ENCODE data around the gene VWA3A. TPM values are rescaled to one million over a fixed set of nuclear protein-coding genes. Genes with fewer than 3 reads are reported as not detected.
A peak's percentile ranks its signal among the peaks of the same experiment; 100 is the strongest.
"Not testable (repeated sequence)": the region's sequence is repeated elsewhere in the genome, so short reads cannot be mapped to it uniquely, and the experiment has no call there.

Gene VWA3A
- total and polyA plus RNA-seq, 4 donors, result 0.13 to 0.39 (median 0.19) TPM

DNA sequence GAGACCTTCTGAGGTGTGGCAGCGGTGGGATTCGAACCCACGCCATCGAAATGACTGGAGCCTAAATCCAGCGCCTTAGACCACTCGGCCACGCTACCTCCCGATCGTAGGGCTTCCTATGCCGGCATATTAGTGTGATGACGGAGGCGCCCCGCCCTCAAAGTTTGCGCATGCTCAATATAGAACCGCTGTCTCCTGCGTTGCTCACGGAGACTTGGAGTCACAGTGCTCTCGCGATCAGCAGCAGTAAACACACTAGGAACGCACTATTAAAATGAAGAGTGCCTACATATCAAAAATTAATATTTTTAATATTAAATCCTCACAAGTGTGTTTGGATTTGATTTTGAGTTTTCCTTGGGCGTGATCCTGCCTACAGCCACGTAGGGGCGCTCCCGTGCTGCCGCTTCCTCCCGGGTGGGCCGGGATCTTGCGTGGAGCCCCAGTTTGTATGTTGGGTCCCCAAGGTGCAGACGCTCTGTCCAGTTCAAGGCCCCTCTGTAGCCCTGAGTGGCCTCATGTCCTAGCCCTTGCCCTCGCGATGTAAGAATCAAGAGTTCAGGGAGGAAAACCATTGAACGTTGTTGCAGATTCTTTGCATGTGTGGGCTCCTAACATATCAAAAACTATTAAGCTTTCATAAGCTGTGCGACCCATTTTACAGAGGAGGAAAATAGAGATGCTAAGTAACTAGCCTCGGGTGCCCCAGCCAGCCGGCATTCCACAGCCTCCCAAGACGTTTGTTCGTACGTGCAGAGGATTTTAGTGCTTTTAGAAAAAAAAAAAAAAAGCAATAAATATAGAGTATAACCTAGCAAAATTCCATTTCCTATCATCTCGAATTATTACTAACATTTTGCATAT, 103.6 kb downstream of the VWA3A start:
- H3K4me3 ChIP-seq (ENCODE audit: low read length in 2 of 2), result peak overlapping the region in 1 of 2 donors; percentile 8
- 1% methylated on average over 39 of the region's 39 CpGs for WGBS, 2 donors

GRCh38 chr16:22196559-22197168, 104.3 kb downstream of the VWA3A start:
- H3K4me1 ChIP-seq (ENCODE audit: control insufficient read depth in 1 of 2, insufficient read depth in 2 of 2, low read length in 2 of 2); H3K36me3 ChIP-seq (ENCODE audit: control insufficient read depth in 1 of 2, insufficient read depth in 2 of 2, low read length in 1 of 2); DNase-seq; intact Hi-C loops (cut with DNase I); H3K9me3 ChIP-seq (ENCODE audit: control insufficient read depth, low read length); H3K27me3 ChIP-seq (ENCODE audit: control insufficient read depth in 1 of 2, insufficient read depth in 2 of 2, low read length in 1 of 2); H3K4me3 ChIP-seq (ENCODE audit: low read length in 2 of 2); H3K27ac ChIP-seq (ENCODE audit: low read depth in 1 of 2, low read length in 2 of 2); ATAC-seq (ENCODE audit: low FRiP score): not testable (repeated sequence)
- 49 to 50% methylated on average over 20 of the region's 20 CpGs for WGBS, 2 donors

More for the DNA sequence above, 103.6 kb downstream of the VWA3A start:
- Histone ChIP-seq H3K4me1 (ENCODE audit: control insufficient read depth in 1 of 2, insufficient read depth in 2 of 2, low read length in 2 of 2) (peaks cover 3 to 6% of the 10 kb centered on the region in 2 donors), H3K27ac (ENCODE audit: low read depth in 1 of 2, low read length in 2 of 2) (peak overlapping the region; percentile 10 to 57), H3K9me3 (ENCODE audit: control insufficient read depth, low read length) (no peaks in the 10 kb centered on the region), H3K36me3 (ENCODE audit: control insufficient read depth in 1 of 2, insufficient read depth in 2 of 2, low read length in 1 of 2) (no peaks in the 10 kb centered on the region), H3K27me3 (ENCODE audit: control insufficient read depth in 1 of 2, insufficient read depth in 2 of 2, low read length in 1 of 2) (no peaks in the 10 kb centered on the region)
- intact Hi-C loops (cut with DNase I), result loop anchor here (1.0 to 2.0 kb wide), 2 partner anchors 101 kb away; partner anchors contain the start of gene POLR3E (in 2 of the 2)
- DNase-seq, result peak; percentile 90 to 95
- ATAC-seq (ENCODE audit: low FRiP score), result peak; percentile 69

GRCh38 chr16:22198547-22199293, 106.4 kb downstream of the VWA3A start:
- Histone ChIP-seq H3K27ac (ENCODE audit: low read depth in 1 of 2, low read length in 2 of 2) (peak overlapping the region; percentile 71 to 90), H3K4me1 (ENCODE audit: control insufficient read depth in 1 of 2, insufficient read depth in 2 of 2, low read length in 2 of 2) (peaks cover 3 to 6% of the 10 kb centered on the region in 2 donors), H3K9me3 (ENCODE audit: control insufficient read depth, low read length) (no peaks in the 10 kb centered on the region), H3K4me3 (ENCODE audit: low read length in 2 of 2) (no peak overlapping the region), H3K36me3 (ENCODE audit: control insufficient read depth in 1 of 2, insufficient read depth in 2 of 2, low read length in 1 of 2) (no peaks in the 10 kb centered on the region), H3K27me3 (ENCODE audit: control insufficient read depth in 1 of 2, insufficient read depth in 2 of 2, low read length in 1 of 2) (no peaks in the 10 kb centered on the region)
- intact Hi-C loops (cut with DNase I), result no loop called here
- no peak for DNase-seq
- WGBS, 2 donors, result 42 to 44% methylated on average over 7 of the region's 7 CpGs
- no peak for ATAC-seq (ENCODE audit: low FRiP score)

- no peak overlapping the region for H3K4me3 ChIP-seq (ENCODE audit: low read length in 2 of 2)
- H3K27ac ChIP-seq (ENCODE audit: low read depth in 1 of 2, low read length in 2 of 2), result no peak overlapping the region
- no peak for DNase-seq
- H3K4me1 ChIP-seq (ENCODE audit: control insufficient read depth in 1 of 2, insufficient read depth in 2 of 2, low read length in 2 of 2), result peaks cover 3 to 6% of the 10 kb centered on the region in 2 donors
- no peak for ATAC-seq (ENCODE audit: low FRiP score)
- no peaks in the 10 kb centered on the region for H3K36me3 ChIP-seq (ENCODE audit: control insufficient read depth in 1 of 2, insufficient read depth in 2 of 2, low read length in 1 of 2)
- no peaks in the 10 kb centered on the region for H3K9me3 ChIP-seq (ENCODE audit: control insufficient read depth, low read length)
- H3K27me3 ChIP-seq (ENCODE audit: control insufficient read depth in 1 of 2, insufficient read depth in 2 of 2, low read length in 1 of 2), result no peaks in the 10 kb centered on the region
- 92 to 94% methylated on average over 6 of the region's 6 CpGs for WGBS, 2 donors
- intact Hi-C loops (cut with DNase I), result loop anchor here in 1 of 2 donors (10.0 kb wide), 1 partner anchor 1297 kb away; the partner anchor contains the start of genes DCUN1D3 and LYRM1
Measured at GRCh38 chr16:22202261-22202637, 109.9 kb downstream of the VWA3A start.

DNA sequence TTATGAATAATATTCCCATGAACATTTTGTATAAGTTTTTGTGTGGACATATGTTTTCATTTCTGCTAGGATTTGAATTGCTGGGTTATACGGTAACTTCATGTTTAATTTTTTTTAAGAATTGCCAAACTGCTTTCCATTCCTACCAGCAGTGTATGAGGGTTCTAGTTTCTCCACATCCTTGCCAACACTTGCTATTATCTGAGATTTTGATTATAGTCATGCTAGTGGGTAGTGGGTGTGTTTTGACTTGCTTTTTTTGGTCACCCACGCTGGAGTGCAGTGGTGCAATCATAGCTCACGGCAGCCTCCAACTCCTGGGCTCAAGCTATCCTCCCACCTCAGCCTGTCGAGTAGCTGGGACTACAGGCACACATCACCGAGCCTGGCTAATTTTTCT, 110.8 kb downstream of the VWA3A start:
- intact Hi-C loops (cut with DNase I), result loop anchor here in 1 of 2 donors (10.0 kb wide), 1 partner anchor 1298 kb away; the partner anchor contains the start of genes DCUN1D3 and LYRM1
- Histone ChIP-seq H3K36me3 (ENCODE audit: control insufficient read depth in 1 of 2, insufficient read depth in 2 of 2, low read length in 1 of 2) (no peaks in the 10 kb centered on the region), H3K27me3 (ENCODE audit: control insufficient read depth in 1 of 2, insufficient read depth in 2 of 2, low read length in 1 of 2) (no peaks in the 10 kb centered on the region), H3K4me3 (ENCODE audit: low read length in 2 of 2) (no peak overlapping the region), H3K4me1 (ENCODE audit: control insufficient read depth in 1 of 2, insufficient read depth in 2 of 2, low read length in 2 of 2) (peaks cover 3 to 6% of the 10 kb centered on the region in 2 donors), H3K9me3 (ENCODE audit: control insufficient read depth, low read length) (no peaks in the 10 kb centered on the region), H3K27ac (ENCODE audit: low read depth in 1 of 2, low read length in 2 of 2) (no peak overlapping the region)
- 82 to 86% methylated on average over 5 of the region's 5 CpGs for WGBS, 2 donors
- DNase-seq, result no peak
- no peak for ATAC-seq (ENCODE audit: low FRiP score)

DNA sequence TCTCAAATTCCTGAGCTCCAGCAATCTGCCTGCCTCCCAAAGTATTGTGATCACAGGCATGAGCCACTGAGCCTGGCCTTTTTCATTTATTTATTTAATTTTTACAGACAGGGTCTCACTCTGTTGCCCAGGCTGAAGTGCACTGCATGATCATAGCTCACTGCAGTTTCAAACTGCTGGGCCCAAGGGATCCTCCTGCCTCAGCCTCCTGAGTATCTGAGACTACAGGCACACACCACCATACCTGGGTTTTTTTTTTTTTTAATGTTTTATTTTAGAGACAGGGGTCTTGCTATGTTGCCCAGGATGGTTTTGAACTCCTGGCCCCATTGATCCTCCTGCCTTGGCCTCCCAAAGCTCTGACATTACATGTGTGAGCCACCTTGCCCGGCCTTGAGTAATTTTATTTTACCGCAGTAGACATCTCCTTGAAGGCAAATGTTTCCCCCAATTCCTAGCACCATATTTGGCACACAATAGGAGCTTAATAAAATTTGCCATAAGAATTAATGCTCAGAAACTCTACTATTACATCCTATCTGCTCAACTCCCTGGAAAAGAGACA, 111.8 kb downstream of the VWA3A start:
- ATAC-seq (ENCODE audit: low FRiP score) (no peak), DNase-seq (no peak)
- peaks cover under 1% of the 10 kb centered on the region in 2 donors for H3K4me1 ChIP-seq (ENCODE audit: control insufficient read depth in 1 of 2, insufficient read depth in 2 of 2, low read length in 2 of 2)
- no peaks in the 10 kb centered on the region for H3K27me3 ChIP-seq (ENCODE audit: control insufficient read depth in 1 of 2, insufficient read depth in 2 of 2, low read length in 1 of 2)
- WGBS, 2 donors, result 98 to 100% methylated on average over 2 of the region's 2 CpGs
- no peak overlapping the region for H3K27ac ChIP-seq (ENCODE audit: low read depth in 1 of 2, low read length in 2 of 2)
- no peaks in the 10 kb centered on the region for H3K36me3 ChIP-seq (ENCODE audit: control insufficient read depth in 1 of 2, insufficient read depth in 2 of 2, low read length in 1 of 2)
- H3K4me3 ChIP-seq (ENCODE audit: low read length in 2 of 2), result no peak overlapping the region
- intact Hi-C loops (cut with DNase I), result loop anchor here in 1 of 2 donors (10.0 kb wide), 1 partner anchor 1299 kb away; the partner anchor contains the start of genes DCUN1D3 and LYRM1
- H3K9me3 ChIP-seq (ENCODE audit: control insufficient read depth, low read length), result no peaks in the 10 kb centered on the region

GRCh38 chr16:22205577-22206012, 113.3 kb downstream of the VWA3A start:
- Histone ChIP-seq H3K9me3 (ENCODE audit: control insufficient read depth, low read length) (no peaks in the 10 kb centered on the region), H3K27ac (ENCODE audit: low read depth in 1 of 2, low read length in 2 of 2) (peak overlapping the region in 1 of 2 donors; percentile 54), H3K4me3 (ENCODE audit: low read length in 2 of 2) (no peak overlapping the region), H3K27me3 (ENCODE audit: control insufficient read depth in 1 of 2, insufficient read depth in 2 of 2, low read length in 1 of 2) (no peaks in the 10 kb centered on the region), H3K4me1 (ENCODE audit: control insufficient read depth in 1 of 2, insufficient read depth in 2 of 2, low read length in 2 of 2) (peaks cover 0 to 4% of the 10 kb centered on the region in 2 donors), H3K36me3 (ENCODE audit: control insufficient read depth in 1 of 2, insufficient read depth in 2 of 2, low read length in 1 of 2) (no peaks in the 10 kb centered on the region)
- DNase-seq, result no peak
- no peak for ATAC-seq (ENCODE audit: low FRiP score)
- 1 to 2% methylated on average over 11 of the region's 11 CpGs for WGBS, 2 donors
- intact Hi-C loops (cut with DNase I), result loop anchor here in 1 of 2 donors (10.0 kb wide), 1 partner anchor 1301 kb away; the partner anchor contains the start of genes DCUN1D3 and LYRM1

Data from aorta (tissue), 5 donors.